Measurements from ENCODE around the gene NDRG3.

- no peak for TF ChIP-seq CTCF (IDR thresholded peaks at IDR 0.05; ENCODE audit: control extremely low read depth in 1 of 3, insufficient read depth in 1 of 3, low read depth in 1 of 3, low read length in 3 of 3)
- TF ChIP-seq CREB1 (IDR thresholded peaks at IDR 0.05), result no peak
- no peak for TF ChIP-seq TAF1 (IDR thresholded peaks at IDR 0.05; ENCODE audit: low read depth, low read length)
- no peak for TF ChIP-seq BACH1 (IDR thresholded peaks at IDR 0.05; ENCODE audit: low read length)
- no peak for TF ChIP-seq POLR2A (IDR thresholded peaks at IDR 0.05; ENCODE audit: control extremely low read depth in 1 of 2, low read depth in 2 of 2, low read length in 2 of 2)
- TF ChIP-seq CEBPB (IDR thresholded peaks at IDR 0.05; ENCODE audit: low read depth, low read length), result no peak
- no peak for TF ChIP-seq SUZ12 (IDR thresholded peaks at IDR 0.05; ENCODE audit: low read length)
- TF ChIP-seq MAX (IDR thresholded peaks at IDR 0.05), result no peak
- TF ChIP-seq POLR2AphosphoS5 (IDR thresholded peaks at IDR 0.05; ENCODE audit: low read depth, low read length), result no peak
Measured at GRCh38 chr20:36645353-36645752, 100.5 kb downstream of the NDRG3 start.

Data from H1 (cell line).